ENCODE measurements around the gene SMTNL2.

Gene SMTNL2

GRCh38 chr17:4547118-4547906 is 37.0 kb upstream of the SMTNL2 start:
- DNase-seq (ENCODE audit: insufficient read length, low spot score): no peak
- FAIRE-seq: no peak

GRCh38 chr17:4548061-4548461 is 36.3 kb upstream of the SMTNL2 start:
- DNase-seq (ENCODE audit: insufficient read length, low spot score) (no peak), FAIRE-seq (no peak)
- no peak for TF ChIP-seq CTCF (IDR thresholded peaks at IDR 0.05; ENCODE audit: insufficient read depth, missing control alignments)

More at GRCh38 chr17:4547118-4547906, 37.0 kb upstream of the SMTNL2 start:
- no peak for TF ChIP-seq CTCF (IDR thresholded peaks at IDR 0.05; ENCODE audit: insufficient read depth, missing control alignments)

- DNase-seq (ENCODE audit: insufficient read length, low spot score): no peak
- no peak for TF ChIP-seq CTCF (IDR thresholded peaks at IDR 0.05; ENCODE audit: insufficient read depth, missing control alignments)
- FAIRE-seq: no peak
These were observed 35.4 kb upstream of the SMTNL2 start for GRCh38 chr17:4548721-4549531.

- DNase-seq (ENCODE audit: insufficient read length, low spot score): no peak
- no peak for TF ChIP-seq CTCF (IDR thresholded peaks at IDR 0.05; ENCODE audit: insufficient read depth, missing control alignments)
- no peak for FAIRE-seq
These were observed 34.4 kb upstream of the SMTNL2 start for GRCh38 chr17:4549781-4550533.

- DNase-seq (ENCODE audit: insufficient read length, low spot score) (no peak), FAIRE-seq (no peak)
- TF ChIP-seq CTCF (IDR thresholded peaks at IDR 0.05; ENCODE audit: insufficient read depth, missing control alignments): no peak
These were observed 33.7 kb upstream of the SMTNL2 start for GRCh38 chr17:4550534-4551039.

- no peak for TF ChIP-seq CTCF (IDR thresholded peaks at IDR 0.05; ENCODE audit: insufficient read depth, missing control alignments)
- FAIRE-seq (no peak), DNase-seq (ENCODE audit: insufficient read length, low spot score) (no peak)
These were observed 33.2 kb upstream of the SMTNL2 start for GRCh38 chr17:4551141-4551540.
